Fibroblast of skin of scalp (primary cell): ENCODE results near the gene HAAO. TPM values are rescaled to one million over a fixed set of nuclear protein-coding genes. Genes with fewer than 3 reads are reported as not detected.
A peak's percentile ranks its signal among the peaks of the same experiment; 100 is the strongest.
"Not testable (repeated sequence)": the region's sequence is repeated elsewhere in the genome, so short reads cannot be mapped to it uniquely, and the experiment has no call there.

ENCODE experiments used
- DNase-seq: peaks from one replicate; pipeline ENCODE4 v3.0.0-alpha.2; 2013
- polyA plus RNA-seq, 2 experiments: library from polyadenylated mRNA; unstranded; fragments of 120-200 nt; gene quantifications; one replicate each; pipeline ENCODE4 v1.2.1, GENCODE V29; 2013; ENCODE audit not compliant: insufficient read length in 2 of 2

The HAAO gene
- polyA plus RNA-seq (2013, experiment 1 of 2; ENCODE audit: insufficient read length): 3.1 TPM
- polyA plus RNA-seq (2013, experiment 2 of 2; ENCODE audit: insufficient read length): 5.2 TPM

- no peak for DNase-seq
These were observed at the start of gene HAAO for GRCh38 chr2:42792583-42793333. Gene HAAO (minus strand): TSS chr2:42792583. CDS start chr2:42792536, 47 bp downstream.

DNA sequence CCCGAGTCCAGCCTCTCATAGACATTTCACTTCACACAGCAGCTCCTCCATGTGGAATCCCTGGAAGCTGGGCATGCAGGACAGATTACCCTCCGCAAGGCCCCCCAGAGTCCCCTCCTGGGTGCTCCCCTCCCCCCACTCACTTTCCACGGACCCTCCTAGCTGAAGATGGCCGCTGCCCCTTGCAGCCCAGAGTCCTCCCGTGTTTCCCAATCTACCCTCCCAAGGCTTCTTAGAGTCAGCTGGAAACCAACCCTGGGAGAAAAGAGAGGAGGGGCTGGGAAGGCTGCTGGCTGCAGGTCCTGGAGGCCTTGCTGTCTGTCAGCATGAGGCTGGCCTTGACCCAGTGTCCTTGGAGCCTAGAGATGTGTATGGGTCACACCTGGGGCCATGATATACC, 49.0 kb upstream of the HAAO start:
- DNase-seq: no peak

- DNase-seq: no peak
These were observed 48.4 kb upstream of the HAAO start for GRCh38 chr2:42840760-42841159.

GRCh38 chr2:42839809-42840501, 47.6 kb upstream of the HAAO start:
- DNase-seq: no peak

DNA sequence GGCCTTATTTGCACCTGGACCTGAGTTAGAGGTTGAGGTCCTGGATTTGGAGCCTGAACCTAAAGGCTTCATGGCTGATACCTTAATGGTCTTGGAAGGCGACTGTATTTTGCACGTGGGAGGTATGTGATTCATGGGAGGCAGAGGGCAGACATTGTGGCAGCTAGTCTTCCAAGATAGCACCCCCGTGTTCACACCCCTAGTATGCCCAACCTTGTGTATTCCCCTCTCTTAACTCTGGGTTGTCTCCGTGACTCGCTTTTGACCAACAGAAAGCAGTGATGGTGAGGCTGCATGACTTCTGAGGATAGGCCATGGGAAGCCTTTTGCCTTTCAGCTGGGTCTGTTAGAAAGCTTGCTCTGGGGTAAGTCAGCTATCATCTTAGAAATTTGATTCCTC, 45.8 kb upstream of the HAAO start:
- no peak for DNase-seq

GRCh38 chr2:42835577-42836371, 43.4 kb upstream of the HAAO start:
- peak; percentile 98 for DNase-seq

DNA sequence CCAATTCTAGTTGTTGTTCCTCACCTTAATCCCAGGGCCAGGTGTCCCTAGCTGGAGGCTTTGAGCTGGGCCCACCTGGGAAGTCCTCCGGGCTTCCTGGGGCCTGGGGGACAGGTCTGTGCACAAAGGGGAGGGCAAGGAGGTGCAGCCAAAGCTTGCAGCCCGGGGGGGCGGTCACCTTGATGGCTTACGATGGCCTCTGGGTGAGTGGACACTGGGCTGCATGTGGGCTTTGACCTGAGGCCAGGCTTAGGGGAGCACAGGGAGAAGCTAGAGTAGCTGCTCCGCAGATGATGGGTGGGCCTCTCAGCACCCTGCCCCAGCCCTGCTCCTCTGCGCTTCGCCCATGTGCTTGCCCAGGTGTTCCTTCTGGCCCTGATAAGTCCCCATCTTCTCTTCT, 41.8 kb upstream of the HAAO start:
- no peak for DNase-seq

DNA sequence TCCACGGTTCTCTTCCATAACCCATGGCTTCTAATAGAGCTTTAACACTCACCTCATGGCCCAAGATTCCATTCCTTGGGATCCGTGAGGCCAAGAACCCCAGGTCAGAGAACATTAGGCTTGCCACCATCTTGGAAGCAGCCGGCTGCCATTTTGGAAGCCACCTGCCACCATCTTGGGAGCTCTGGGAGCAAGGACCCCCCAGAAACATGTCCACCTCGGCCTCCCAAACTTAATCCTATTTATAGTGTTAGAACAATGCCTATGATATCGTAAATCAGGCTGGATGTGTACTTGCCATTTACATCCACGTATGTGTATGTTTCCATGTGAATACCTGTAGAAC, 39.9 kb upstream of the HAAO start:
- DNase-seq: no peak

DNA sequence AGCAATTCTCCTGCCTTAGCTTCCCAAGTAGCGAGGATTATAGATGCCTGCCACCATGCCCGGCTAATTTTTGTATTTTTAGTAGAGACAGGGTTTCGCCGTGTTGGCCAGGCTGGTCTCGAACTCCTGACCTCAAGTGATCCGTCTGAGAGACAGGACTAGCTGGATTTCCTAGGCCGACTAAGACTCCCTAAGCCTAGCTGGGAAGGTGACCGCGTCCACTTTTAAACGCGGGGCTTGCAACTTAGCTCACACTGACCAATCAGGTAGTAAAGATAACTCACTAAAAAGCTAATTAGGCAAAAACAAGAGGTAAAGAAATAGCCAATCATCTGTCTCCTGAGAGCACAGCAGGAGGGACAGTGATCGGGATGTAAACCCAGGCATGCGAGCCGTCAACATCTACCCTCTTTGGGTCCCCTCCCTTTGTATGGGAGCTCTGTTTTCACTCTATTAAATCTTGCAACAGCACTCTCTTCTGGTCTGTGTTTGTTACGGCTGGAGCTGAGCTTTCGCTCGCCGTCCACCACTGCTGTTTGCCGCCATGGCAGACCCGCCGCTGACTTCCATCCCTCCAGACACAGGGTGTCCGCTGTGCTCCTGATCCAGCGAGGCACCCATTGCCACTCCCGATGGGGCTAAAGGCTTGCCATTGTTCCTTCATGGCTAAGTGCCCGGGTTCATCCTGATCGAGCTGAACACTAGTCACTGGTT, 39.3 kb upstream of the HAAO start:
- DNase-seq: not testable (repeated sequence)

GRCh38 chr2:42830922-42831574, 38.7 kb upstream of the HAAO start:
- DNase-seq: no peak

GRCh38 chr2:42829671-42830440, 37.5 kb upstream of the HAAO start:
- DNase-seq: no peak

DNA sequence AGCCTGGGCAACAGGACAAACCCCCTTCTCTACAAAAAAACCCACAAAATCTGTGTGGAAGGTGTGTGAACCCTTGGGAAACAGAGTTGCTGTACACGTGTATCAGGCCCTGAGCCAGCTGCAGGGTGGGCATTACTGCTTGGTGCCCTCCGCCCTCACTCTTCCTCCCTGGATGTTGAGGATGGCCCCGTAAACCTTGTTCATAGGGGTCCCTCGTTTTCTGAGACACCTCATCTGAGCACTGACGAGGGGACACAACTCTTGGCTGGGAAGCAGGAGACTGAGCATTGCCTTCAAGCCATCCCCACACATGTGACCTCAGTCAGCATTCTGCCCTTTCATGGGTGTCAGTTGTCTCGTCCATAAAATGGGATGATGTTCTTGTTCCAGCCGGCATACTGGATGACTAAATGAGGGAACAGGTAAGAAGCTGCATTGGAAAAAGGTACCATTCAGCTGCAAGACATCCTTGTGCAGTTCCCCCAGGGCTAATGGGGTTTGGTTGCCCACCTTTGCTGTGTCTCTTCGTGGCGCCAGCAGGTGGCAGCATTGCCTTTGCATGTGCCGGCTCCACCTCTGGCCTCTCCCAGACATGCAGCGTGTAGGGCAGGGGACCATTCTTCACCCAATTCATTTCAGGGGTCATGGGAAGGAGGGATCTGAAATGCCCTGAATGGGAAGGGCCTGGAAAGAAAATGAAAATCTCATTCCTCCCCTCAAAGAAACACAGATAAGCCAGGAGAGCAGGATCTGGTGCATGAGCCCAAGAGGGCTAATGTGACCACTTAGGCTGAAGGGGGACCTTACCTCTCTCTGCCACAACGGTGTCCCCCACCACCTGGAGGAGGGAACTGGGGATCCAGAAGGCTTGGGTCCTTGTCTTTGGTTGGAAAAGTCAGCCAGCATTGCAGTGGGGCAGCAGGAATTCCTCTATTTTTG, 36.4 kb upstream of the HAAO start:
- peak; percentile 73 for DNase-seq

DNA sequence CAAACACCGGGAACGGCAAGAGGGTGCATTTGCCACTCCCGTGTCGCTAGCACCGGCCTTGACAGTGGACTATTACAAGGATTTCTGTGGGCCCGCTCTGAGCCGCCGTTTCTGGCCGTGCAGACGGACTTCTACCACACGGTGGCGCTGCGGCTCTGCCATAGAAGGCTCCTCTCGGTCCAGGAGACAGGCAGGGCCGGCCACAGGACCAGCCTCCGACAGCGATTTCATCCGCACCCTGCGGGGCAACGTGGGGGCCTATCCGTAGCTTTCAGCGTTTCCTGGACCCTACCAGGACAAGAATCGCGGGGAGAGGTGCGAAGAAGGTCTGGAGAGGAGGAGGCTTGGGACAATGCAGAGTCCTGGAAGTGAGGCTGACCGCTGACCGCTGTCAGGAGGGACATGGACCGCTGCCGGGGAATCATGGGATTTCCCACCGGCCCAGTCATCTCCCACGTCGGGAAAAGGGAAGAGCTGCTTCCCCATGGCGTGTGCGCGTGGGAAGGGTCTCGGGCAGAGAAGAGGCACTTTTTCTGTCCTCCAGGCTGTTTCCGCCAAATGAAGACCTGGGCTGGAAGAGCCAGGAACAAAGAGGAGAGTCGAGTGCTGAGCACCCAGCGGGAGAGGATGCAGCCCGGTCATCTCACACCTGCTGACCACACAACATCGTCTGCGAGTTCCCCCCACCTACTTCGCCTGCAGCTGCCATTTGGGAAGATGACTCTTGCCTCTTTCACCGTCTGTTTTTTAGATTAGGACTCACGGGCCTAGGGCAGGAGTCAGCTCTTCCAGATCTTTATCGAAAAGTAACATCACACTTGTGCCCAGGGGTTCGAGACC, 35.5 kb upstream of the HAAO start:
- DNase-seq: peak; percentile 82

GRCh38 chr2:42826231-42826630, 33.8 kb upstream of the HAAO start:
- DNase-seq: no peak

- no peak for DNase-seq
These were observed 32.0 kb upstream of the HAAO start for GRCh38 chr2:42824454-42824807.

DNA sequence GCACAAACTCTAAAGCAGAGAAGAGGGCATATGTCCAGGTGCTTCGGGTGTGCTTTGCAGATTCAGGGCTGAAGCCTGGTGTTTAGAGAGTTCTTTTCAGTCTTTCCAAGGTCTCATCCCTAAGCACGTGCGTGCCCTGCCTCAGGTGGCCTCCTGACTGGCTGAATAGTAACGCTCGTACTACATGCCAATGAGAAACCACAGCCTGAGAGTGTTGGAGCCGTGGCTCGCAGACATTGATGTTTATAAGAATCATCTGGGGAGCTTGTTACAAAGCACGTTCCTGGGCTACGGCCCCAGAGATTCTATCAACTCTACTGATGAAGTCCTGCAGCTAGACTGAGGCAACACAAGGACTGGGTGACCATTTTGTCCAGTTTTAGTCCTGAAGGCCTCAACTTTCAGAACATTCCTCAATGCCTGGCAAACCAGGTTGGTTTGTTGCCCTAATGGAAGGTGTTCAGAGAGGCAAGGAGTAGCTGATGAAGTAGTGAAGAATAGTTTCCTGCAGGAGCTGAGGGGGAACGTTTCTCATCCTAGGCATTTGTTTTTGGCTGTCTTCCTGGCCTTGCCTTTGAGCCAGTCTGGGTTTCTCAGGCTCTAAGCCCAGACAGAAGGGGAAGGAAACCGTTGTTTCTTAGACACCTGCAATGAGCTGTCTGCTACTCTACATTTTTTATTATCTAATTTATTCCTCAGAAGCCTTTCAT, 31.5 kb upstream of the HAAO start:
- DNase-seq: no peak

- DNase-seq: no peak
These were observed 26.8 kb upstream of the HAAO start for GRCh38 chr2:42819160-42819559.

DNA sequence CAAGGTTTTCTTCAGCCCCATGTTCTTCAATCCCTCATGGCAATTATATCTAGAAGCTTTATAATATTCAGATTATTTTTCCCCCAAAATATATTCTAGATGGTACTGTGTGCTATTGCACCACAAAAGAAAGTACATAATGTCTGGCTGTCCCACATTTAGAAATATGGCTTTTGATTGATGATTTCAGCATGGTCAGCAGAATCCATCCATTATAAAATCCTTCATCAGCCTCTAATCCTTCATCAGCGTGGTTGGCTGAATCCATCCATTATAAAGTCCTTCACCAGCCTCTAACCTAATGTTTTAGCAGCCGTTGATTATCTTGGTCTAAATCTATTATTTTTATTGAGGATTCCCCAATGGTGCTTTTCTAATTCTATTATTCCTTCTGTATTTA, 23.3 kb upstream of the HAAO start:
- DNase-seq: no peak

GRCh38 chr2:42813763-42814162, 21.4 kb upstream of the HAAO start:
- DNase-seq: no peak
